CD4-positive, alpha-beta T cell treated with Interleukin-4 for 4 hours (primary cell): ENCODE data around the gene SF1.
A peak's percentile ranks its signal among the peaks of the same experiment; 100 is the strongest.

ENCODE experiments used
- DNase-seq: peaks from one replicate; pipeline ENCODE4 v3.0.0-alpha.2; 2020

The SF1 gene

GRCh38 chr11:64801158-64801464 lies 22.8 kb upstream of the SF1 start:
- DNase-seq, result no peak

GRCh38 chr11:64800303-64801157 lies 22.2 kb upstream of the SF1 start:
- DNase-seq, result no peak

GRCh38 chr11:64799623-64800302 lies 21.4 kb upstream of the SF1 start:
- no peak for DNase-seq

DNA sequence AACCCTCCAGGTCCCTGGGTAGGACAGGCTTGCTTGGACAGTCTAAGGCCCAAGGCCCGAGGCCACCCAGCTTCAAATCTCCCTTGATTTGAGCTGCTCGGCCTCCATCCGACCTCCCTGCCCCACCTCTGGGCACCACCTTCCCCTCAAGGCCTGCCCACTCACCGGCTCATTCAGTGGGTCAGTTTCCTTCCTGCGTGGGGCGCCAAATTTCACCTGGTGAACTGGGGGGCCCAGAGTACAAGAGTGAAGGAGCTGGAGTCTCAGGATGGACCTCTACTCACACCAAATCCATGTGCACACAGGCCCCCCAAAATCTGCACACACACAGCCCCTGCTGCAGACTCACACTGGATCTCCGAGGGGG lies 20.9 kb upstream of the SF1 start:
- DNase-seq, result no peak

GRCh38 chr11:64796757-64797541 lies 18.6 kb upstream of the SF1 start:
- DNase-seq, result no peak

DNA sequence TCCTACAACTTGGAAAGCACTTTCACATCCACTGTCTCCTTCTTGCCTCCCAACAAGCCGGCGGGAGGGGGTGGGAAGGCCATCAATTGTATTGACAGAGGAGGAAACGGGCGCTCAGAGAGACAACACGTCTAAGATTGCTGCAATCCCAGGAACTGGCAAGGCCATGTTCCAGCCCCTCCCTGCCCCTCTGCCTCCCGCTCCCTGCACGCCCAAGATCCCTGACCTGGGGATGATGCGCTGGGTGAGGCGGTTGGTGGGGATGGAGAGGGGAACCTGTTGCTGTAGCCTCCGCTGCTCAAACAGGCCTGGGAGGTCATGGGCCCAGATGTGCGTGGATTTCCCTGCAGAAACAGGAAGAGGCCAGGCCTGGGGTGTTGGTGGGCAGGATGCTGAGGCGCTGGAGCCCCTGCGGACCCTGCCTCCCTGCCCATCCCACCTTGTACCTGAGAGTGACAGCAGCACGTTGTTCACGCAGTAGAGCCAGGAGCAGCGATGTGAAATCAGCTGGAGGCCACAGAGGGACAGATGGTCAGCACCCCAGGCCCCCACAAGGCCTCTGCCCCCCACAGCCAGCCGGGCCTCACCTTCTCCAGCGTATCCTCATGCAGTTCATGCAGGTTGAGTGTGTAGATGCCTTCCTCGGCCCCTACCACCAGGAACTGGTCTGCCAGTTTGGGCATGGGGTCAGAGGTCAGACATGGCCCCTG lies 17.9 kb upstream of the SF1 start:
- no peak for DNase-seq

- DNase-seq, result no peak
Observed at GRCh38 chr11:64794526-64794925, 16.2 kb upstream of the SF1 start.

DNA sequence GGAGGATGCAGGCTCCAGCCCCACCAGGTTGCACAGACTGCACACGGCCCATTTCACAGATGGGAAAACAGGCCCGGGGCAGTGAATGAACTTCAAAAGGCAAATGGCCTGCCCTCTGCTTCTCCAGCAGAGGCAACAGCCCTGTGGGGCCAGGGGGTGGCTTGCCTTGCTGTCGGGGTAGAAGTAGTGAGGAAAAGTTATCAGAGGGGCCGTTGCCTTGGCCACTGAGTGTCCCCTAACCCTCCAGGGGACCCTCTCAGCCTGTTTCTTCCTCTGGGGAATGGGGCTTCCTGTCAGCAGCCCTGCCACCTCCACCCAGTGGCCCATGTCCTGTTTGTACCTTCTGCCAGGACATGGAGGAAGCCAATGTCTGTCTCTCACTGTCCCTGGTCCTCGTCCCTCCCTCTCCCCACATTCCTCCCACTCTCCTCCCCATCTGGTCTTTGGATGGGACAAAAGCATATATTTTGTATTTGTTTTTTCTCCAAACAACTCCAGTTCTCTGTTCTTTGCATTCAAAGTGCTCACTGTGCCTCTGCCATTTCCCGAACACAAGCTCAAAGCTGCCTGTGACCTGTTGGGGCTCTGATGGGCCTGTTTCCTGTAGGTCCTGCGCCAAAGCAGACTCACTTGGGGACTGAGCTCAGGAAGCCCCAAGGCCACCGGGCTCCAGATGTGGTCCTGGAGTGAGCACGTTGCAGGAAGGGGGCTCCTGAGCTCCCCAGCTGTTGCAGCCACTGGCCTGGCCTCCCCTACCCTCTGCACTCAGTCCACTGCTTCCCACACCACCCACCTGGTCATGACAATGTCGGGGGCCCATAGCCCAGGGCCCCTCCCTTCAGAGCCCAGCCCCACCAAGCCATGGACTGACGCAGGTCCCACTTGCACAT lies 15.2 kb upstream of the SF1 start:
- no peak for DNase-seq

DNA sequence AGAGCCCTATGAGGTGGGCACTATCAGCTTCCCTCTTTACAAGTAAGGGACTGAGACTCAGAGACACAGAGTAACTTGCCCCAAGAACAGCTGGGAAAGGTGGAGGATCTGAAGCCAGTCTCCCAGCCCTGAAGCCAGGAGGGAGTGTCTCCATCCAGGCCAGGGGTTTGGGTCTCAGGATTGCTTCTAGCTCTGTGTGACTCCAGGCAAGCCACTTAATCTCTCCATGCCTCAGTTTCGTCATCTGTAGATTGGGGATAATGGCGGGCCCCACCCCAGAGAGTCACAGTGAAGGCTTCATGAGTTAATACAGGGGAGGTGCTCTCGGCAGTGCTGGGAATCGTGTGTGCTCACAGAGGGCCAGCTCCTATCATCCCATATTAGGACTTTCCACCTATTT lies 14.1 kb upstream of the SF1 start:
- DNase-seq, result no peak

GRCh38 chr11:64791781-64792291 lies 13.5 kb upstream of the SF1 start:
- DNase-seq, result no peak

DNA sequence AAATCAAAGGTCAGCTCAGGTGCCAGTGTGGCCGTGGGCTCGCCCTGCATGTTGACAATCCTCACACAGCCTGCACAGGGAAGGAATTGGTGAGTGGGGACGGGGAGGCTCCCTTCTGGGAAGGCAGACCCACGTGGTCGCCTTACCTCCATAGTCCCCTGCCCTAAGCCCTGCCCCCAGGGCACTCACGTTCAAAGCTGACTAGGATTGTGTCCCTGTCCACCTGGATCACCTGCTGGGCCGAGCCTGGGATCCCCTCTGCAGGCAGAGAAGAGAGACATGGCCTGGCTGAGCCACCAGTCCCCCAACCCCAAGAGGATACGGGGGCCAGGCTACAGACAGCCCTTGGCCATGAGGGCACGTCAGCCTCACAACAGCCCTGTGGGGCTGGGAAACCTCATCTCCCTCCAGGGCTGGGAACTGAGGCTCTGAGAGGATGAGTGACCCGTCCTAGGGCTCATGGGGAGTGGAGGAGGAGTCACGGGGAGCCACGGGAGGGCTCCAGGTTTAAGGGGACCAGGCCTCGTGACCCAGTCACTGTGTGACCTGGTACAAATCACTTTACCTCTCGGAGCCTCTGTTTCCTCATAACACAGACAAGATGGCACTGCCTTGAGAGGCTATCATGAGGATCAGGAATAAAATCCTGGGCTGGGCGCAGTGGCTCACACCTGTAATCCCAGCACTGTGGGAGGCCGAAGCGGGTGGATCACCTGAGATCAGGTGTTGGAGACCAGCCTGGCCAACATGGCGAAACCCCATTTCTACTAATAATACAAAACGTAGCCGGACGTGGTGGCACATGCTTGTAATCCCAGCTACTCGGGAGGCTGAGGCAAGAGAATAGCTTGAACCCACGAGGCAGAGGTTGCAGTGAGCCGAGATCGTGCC lies 12.1 kb upstream of the SF1 start:
- DNase-seq, result no peak

DNA sequence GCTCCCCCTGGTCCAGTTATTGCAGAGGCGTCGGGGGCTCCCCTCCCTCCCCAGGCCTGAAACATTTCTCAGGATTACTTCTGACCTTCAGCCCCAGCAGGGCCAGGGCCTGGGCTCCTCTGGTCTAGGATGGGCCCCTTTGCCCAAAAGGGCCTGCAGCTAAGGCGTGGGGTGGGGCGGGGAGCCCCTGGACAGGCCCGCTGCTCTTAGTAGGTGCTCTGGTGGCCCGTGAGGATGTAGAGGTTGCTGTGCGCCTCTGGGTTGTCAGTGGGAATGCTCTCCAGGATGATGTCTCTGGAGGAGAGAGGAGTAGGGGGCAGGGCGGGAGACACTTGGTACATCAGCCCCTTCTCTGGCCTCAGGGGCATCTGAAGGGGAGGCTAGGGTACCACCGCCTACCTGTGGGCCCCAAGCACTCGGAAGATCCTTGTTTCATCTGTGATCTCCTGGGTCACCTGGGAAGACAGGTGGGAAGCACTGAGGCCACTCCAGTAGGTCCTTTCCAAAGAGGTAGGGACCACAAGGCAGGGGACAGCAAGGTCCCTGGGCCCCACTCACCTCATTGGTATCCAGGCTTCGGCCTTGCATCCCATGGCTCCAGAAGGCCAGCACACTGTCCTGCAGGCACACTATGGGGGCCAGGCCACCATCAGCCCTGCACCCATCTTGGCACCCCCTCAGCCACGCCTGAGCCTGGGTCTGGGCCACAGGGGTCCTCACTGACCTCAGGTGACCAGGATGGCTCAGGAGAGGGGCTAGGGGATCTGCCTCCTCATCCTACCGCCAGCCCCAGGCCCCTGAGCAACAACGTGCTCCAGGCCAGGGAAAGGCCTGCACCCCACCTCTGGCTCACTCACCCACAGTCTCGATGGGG lies 11.2 kb upstream of the SF1 start:
- DNase-seq, result no peak

DNA sequence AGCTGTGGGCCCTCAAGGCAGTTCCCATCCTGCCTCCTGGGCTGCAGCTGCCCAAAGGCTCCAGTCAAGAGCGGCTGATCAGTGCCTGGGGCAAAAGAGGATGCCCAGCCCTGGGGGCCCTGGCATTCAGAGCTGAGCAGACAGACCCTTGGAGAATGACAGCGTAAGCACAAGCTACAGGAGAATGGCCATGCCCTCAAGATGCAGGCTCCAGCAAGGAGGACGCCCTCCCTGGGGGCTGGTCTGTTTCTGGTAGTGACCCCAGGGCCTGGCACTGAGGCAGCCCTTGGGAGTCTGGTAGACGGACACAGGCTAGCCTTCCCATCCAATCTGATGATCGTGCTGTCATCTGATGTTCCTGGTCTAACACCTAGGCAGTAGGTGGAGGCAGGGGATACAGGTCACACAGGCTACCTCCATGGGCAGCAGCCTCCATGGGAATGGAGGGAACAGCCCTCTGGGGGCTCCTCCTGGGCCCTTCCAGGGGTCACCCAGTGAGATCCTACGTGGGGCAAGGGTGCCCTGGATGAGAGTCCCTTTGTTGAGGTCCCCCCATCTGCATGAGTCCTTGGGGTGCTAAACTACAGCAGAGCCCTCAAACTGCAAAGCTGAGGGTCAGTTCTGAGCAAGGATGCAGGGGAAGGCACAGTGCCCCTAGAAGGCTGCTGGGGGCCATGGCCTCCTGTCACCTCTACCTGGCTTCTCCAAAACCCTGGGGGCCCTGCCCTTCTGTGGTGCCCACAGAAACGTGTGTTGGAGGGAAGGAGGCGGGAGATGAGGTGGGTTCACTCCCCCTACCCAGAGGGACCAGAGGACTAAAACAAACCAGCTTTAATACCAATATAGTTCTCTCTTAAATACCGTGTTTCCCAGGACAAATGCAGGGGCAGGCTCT lies 10.2 kb upstream of the SF1 start:
- DNase-seq, result no peak

DNA sequence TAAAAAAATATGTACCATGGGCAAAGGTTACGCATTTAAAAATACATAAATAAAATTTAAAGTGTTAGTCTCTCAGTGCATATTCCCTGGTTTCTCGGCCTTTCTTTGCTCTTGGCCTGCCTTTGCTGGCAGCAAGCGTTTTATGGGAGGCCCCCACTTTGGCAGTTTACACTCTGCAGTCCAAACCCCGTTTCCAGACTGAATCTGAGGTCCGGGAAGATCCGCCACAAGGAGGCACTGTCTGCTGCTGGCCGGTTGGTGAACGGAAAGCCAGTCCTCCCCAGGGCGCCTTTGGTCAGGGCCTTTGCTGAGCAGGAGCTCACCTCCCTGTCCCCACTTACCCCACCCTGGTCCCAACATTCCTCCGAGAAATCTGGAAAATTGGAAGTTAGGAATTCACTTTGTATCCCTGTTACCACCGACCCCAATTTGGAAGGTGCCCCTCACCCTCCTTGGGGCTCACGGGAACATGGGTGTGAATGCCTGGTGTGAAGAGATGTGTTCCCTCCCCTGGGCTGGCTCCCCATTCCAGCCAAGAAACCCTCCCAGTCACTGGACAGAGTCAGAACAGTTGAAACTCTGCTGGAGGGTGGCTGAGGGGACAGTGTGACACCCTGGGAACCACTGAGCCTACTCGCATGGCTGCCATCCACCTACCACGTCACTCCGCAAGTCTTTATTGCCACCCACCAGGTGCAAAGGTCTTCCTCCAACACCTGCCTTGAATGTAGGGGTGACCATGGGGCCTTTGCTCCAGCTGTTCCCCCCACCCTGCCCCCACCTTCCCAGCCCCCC lies 9.4 kb upstream of the SF1 start:
- DNase-seq, result peak; percentile 50

GRCh38 chr11:64786308-64786707 lies 8.0 kb upstream of the SF1 start:
- no peak for DNase-seq

GRCh38 chr11:64784813-64785581 lies 6.7 kb upstream of the SF1 start:
- DNase-seq, result no peak

- DNase-seq, result no peak
Observed at GRCh38 chr11:64778223-64778472, 194 bp downstream of the SF1 start.
